Activated CD8-positive, alpha-beta memory T cell treated with anti-CD3 and anti-CD28 coated beads for 24 hours (primary cell): ENCODE data around the gene SNAPC3.
A peak's percentile ranks its signal among the peaks of the same experiment; 100 is the strongest.

Source experiments
- DNase-seq: peaks from one replicate; pipeline ENCODE4 v3.0.0-alpha.2; 2020

Gene SNAPC3

GRCh38 chr9:15498246-15498995, 75.7 kb downstream of the SNAPC3 start:
- no peak for DNase-seq

GRCh38 chr9:15499139-15499538, 76.5 kb downstream of the SNAPC3 start:
- no peak for DNase-seq

GRCh38 chr9:15501179-15501578, 78.5 kb downstream of the SNAPC3 start:
- no peak for DNase-seq

GRCh38 chr9:15501803-15502202, 79.1 kb downstream of the SNAPC3 start:
- DNase-seq = no peak

GRCh38 chr9:15505921-15506320, 83.2 kb downstream of the SNAPC3 start:
- no peak for DNase-seq

- DNase-seq = peak; percentile 83
Observed at GRCh38 chr9:15509931-15510788, 87.5 kb downstream of the SNAPC3 start.

- peak; percentile 96 for DNase-seq
Observed at GRCh38 chr9:15510789-15511575, 88.3 kb downstream of the SNAPC3 start, which contains the start of gene PSIP1. PSIP1 (minus strand) TSS chr9:15510970; CDS start chr9:15510188, 782 bp downstream.
